Upper lobe of right lung (tissue), 1 donor: ENCODE results near the gene RASAL3. TPM values are rescaled to one million over a fixed set of nuclear protein-coding genes. Genes with fewer than 3 reads are reported as not detected.
"Not testable (repeated sequence)": the region's sequence is repeated elsewhere in the genome, so short reads cannot be mapped to it uniquely, and the experiment has no call there.

Experiments
- ATAC-seq: fragments of 200-7000 bp; cut with Tn5 transposase; one replicate; pipeline ENCODE4 v1.9.1; 2020; ENCODE audit warnings: mild to moderate bottlenecking, moderate library complexity
- DNase-seq: peaks from one replicate; pipeline ENCODE4 v3.0.0-alpha.2; 2020
- H3K27ac ChIP-seq: fragments of 200-600 bp; one replicate; pipeline ENCODE4 v1.8.0; 2022
- H3K27me3 ChIP-seq: fragments of 200-600 bp; one replicate; pipeline ENCODE4 v1.8.0; 2022; ENCODE audit warnings: mild to moderate bottlenecking
- H3K36me3 ChIP-seq: fragments of 200-600 bp; one replicate; pipeline ENCODE4 v1.8.0; 2022
- H3K4me1 ChIP-seq: fragments of 200-600 bp; one replicate; pipeline ENCODE4 v1.8.0; 2022
- H3K4me3 ChIP-seq: fragments of 200-600 bp; one replicate; pipeline ENCODE4 v1.8.0; 2022; ENCODE audit warnings: mild to moderate bottlenecking
- H3K9me3 ChIP-seq: fragments of 200-600 bp; one replicate; pipeline ENCODE4 v1.8.0; 2022
- CTCF ChIP-seq: fragments of 200-600 bp; IDR thresholded peaks from one replicate; pipeline ENCODE4 v1.8.0; 2022; ENCODE audit warnings: antibody characterized with exemption
- intact Hi-C: fragments of 100-400 bp; cut with DNase I; formaldehyde crosslinking; loops from one replicate; pipeline ENCODE4 v1.11.0; 2022
- total RNA-seq: library from RNA; stranded (reverse); fragmentation: NEBNext Ultra II Directional; extraction: Animal tissue kit (Norgen Biotek cat#: 25700); gene quantifications from one replicate; pipeline ENCODE4 v1.2.1, GENCODE V29; 2021
- donor health status: DM: no; HTN: yes; CAD: no; lungs with severe emphysema.

The RASAL3 gene
- total RNA-seq, 1 donor from 2014 or later, result 19.1 TPM

DNA sequence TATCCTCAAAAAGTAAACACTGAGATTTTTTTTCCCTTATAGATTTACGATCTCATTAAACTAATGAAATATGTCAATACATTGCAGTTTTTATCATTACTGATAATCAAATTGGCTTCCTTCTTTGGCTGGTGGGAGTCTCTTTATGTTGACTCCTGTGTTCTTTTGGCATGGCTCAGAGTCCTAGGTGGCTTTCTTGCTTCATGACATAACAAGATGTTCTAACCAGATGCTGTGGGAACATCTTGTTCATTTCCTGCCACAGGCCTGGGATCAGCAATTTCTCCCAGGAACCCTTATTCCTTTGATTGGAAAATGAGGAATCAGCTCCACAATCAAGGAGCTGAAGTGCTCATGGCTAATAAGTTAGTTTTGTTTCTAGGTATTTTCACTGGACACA, 30.8 kb upstream of the RASAL3 start:
- no peak for TF ChIP-seq CTCF
- DNase-seq (no peak), ATAC-seq (no peak)
- intact Hi-C loops, result no loop called here
- H3K36me3 ChIP-seq, result no peaks in the 10 kb centered on the region
- no peaks in the 10 kb centered on the region for H3K4me1 ChIP-seq
- H3K27ac ChIP-seq, result no peak overlapping the region
- H3K4me3 ChIP-seq, result no peak overlapping the region
- H3K9me3 ChIP-seq, result no peaks in the 10 kb centered on the region
- H3K27me3 ChIP-seq, result no peaks in the 10 kb centered on the region

DNA sequence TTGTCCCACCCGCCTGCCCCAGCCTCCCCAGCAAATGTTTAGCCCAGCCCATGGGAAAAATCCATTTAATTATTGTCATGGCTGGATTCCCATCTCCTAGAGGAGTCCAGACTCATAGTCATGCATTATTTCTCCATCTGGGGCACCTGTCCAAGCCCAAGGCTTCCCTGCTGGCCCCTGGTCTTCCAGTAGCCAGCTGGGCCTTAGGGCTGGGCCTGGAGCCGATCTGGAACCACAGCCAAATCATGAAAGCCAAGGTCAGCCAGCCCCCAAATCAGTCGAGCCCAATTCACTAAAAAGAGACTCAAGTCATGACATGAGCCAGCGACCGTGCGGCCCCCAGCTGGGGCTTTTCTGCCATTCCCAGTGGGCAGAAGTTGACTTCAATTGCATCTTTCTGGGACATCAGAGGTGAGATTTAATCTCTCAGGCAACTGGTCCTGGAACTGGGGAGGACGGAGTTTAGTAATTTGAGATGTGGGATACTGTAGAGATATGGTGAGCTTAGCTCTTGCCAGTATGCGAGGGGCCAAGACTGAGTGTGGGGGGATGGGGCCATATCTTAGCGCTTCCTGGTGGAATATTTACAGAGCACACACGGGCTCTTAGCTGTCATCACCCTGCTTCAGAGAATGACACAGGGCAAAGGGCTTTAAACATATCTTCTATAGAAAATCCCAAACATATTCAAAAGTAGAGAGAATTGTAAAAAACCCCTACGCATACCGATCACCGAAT, 24.3 kb upstream of the RASAL3 start:
- intact Hi-C loops, result no loop called here
- H3K4me3 ChIP-seq, result no peak overlapping the region
- H3K4me1 ChIP-seq, result no peaks in the 10 kb centered on the region
- H3K27ac ChIP-seq, result no peak overlapping the region
- ATAC-seq (no peak), DNase-seq (no peak)
- H3K36me3 ChIP-seq, result no peaks in the 10 kb centered on the region
- H3K9me3 ChIP-seq, result peaks cover 4% of the 10 kb centered on the region
- TF ChIP-seq CTCF, result no peak
- no peaks in the 10 kb centered on the region for H3K27me3 ChIP-seq

GRCh38 chr19:15487038-15487437, 22.7 kb upstream of the RASAL3 start:
- no peak for ATAC-seq
- no peak for DNase-seq
- no peaks in the 10 kb centered on the region for H3K27me3 ChIP-seq
- intact Hi-C loops, result no loop called here
- no peak overlapping the region for H3K4me3 ChIP-seq
- H3K9me3 ChIP-seq, result peaks cover 4% of the 10 kb centered on the region
- TF ChIP-seq CTCF, result no peak
- H3K36me3 ChIP-seq, result no peaks in the 10 kb centered on the region
- no peak overlapping the region for H3K27ac ChIP-seq
- no peaks in the 10 kb centered on the region for H3K4me1 ChIP-seq

DNA sequence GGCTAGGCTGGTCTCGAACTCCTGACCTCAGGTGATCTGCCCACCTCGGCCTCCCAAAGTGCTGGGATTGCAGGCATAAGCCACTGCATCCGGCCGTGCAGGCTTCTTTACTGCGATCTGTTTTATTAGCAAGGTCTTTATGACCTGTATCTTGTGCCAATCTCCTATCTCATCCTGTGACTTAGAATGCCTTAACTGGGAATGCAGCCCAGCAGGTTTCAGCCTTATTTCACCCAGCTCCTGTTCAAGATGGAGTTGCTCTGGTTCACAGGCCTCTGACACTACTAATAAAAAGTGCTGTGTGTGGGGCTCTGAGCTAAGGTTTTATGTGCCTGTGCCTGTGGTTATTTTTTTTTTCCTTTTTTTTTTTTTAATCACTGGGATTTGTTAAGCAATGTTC, 21.4 kb upstream of the RASAL3 start:
- H3K9me3 ChIP-seq, H3K4me1 ChIP-seq, H3K36me3 ChIP-seq, intact Hi-C loops, H3K4me3 ChIP-seq, H3K27me3 ChIP-seq, DNase-seq, H3K27ac ChIP-seq, ATAC-seq: not testable (repeated sequence)

- intact Hi-C loops, H3K27ac ChIP-seq, H3K36me3 ChIP-seq, DNase-seq, H3K4me1 ChIP-seq, ATAC-seq, H3K4me3 ChIP-seq, H3K9me3 ChIP-seq, H3K27me3 ChIP-seq: not testable (repeated sequence)
Observed at GRCh38 chr19:15480996-15481395, 16.7 kb upstream of the RASAL3 start.

GRCh38 chr19:15479391-15480345, 15.3 kb upstream of the RASAL3 start, which contains the start of gene PGLYRP2:
TSS of gene PGLYRP2 (minus strand) at chr19:15479501. CDS start at chr19:15479371, 130 bp downstream.
- no peaks in the 10 kb centered on the region for H3K9me3 ChIP-seq
- H3K4me3 ChIP-seq, result no peak within 1 kb of the TSS
- H3K36me3 ChIP-seq, result no peaks in the 10 kb centered on the region
- intact Hi-C loops, result no loop called here
- H3K27me3 ChIP-seq, result no peaks in the 10 kb centered on the region
- no peaks in the 10 kb centered on the region for H3K4me1 ChIP-seq
- H3K27ac ChIP-seq, result no peak within 1 kb of the TSS
- ATAC-seq (peak; percentile 93), DNase-seq (peak; percentile 81)
- peak; percentile 30 for TF ChIP-seq CTCF
